OCI-LY3 (cell line): ENCODE results near the gene ARMC10.

ENCODE experiments used
- EZH2phosphoT487 ChIP-seq: fragments of 200-600 bp; shearing (Covaris generic); IDR thresholded peaks from 2 replicates; pipeline ENCODE4 v1.6.1; 2018; ENCODE audit warnings: antibody characterized with exemption, mixed run types, low read depth
- TF ChIP-seq, protein P1 (sequence below): fragments of 200-600, 300-600 bp; sonication (generic); IDR thresholded peaks from 2 replicates; pipeline ENCODE4 v1.5.1; 2014; ENCODE audit warnings: antibody characterized with exemption, low read length, low read depth

- TF ChIP-seq, protein P1, sequence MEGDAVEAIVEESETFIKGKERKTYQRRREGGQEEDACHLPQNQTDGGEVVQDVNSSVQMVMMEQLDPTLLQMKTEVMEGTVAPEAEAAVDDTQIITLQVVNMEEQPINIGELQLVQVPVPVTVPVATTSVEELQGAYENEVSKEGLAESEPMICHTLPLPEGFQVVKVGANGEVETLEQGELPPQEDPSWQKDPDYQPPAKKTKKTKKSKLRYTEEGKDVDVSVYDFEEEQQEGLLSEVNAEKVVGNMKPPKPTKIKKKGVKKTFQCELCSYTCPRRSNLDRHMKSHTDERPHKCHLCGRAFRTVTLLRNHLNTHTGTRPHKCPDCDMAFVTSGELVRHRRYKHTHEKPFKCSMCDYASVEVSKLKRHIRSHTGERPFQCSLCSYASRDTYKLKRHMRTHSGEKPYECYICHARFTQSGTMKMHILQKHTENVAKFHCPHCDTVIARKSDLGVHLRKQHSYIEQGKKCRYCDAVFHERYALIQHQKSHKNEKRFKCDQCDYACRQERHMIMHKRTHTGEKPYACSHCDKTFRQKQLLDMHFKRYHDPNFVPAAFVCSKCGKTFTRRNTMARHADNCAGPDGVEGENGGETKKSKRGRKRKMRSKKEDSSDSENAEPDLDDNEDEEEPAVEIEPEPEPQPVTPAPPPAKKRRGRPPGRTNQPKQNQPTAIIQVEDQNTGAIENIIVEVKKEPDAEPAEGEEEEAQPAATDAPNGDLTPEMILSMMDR, result no peak
- no peak for TF ChIP-seq EZH2phosphoT487
These were observed 25.4 kb downstream of the ARMC10 start for GRCh38 chr7:103100348-103100747.
